ENCODE data around the gene OIP5.
"Not testable (repeated sequence)": the region's sequence is repeated elsewhere in the genome, so short reads cannot be mapped to it uniquely, and the experiment has no call there.

The OIP5 gene

GRCh38 chr15:41332194-41333025, at the start of gene OIP5, which contains the start of gene NUSAP1:
Gene OIP5 (minus strand): TSS chr15:41332591. CDS start chr15:41332561, 30 bp downstream.
Gene NUSAP1 (plus strand): TSS chr15:41332881. CDS start chr15:41332958, 77 bp downstream.
- peak; percentile 95 for DNase-seq (ENCODE audit: low read depth)

- DNase-seq (ENCODE audit: low read depth), result no peak
Observed at GRCh38 chr15:41377978-41378377, 45.6 kb upstream of the OIP5 start.

- DNase-seq (ENCODE audit: low read depth), result no peak
Observed at GRCh38 chr15:41367418-41367817, 35.0 kb upstream of the OIP5 start.

GRCh38 chr15:41354371-41354770, 22.0 kb upstream of the OIP5 start:
- no peak for DNase-seq (ENCODE audit: low read depth)

- DNase-seq (ENCODE audit: low read depth), result no peak
Observed at GRCh38 chr15:41350057-41350717, 17.8 kb upstream of the OIP5 start.

GRCh38 chr15:41347236-41347635, 14.8 kb upstream of the OIP5 start:
- no peak for DNase-seq (ENCODE audit: low read depth)

- DNase-seq (ENCODE audit: low read depth), result no peak
Observed at GRCh38 chr15:41341519-41341918, 9.1 kb upstream of the OIP5 start.

GRCh38 chr15:41340189-41340695, 7.9 kb upstream of the OIP5 start:
- DNase-seq (ENCODE audit: low read depth), result no peak

- no peak for DNase-seq (ENCODE audit: low read depth)
Observed at GRCh38 chr15:41337631-41338522, 5.5 kb upstream of the OIP5 start.

- no peak for DNase-seq (ENCODE audit: low read depth)
Observed at GRCh38 chr15:41337047-41337446, 4.7 kb upstream of the OIP5 start.

GRCh38 chr15:41336549-41336948, 4.2 kb upstream of the OIP5 start:
- DNase-seq (ENCODE audit: low read depth), result no peak

- no peak for DNase-seq (ENCODE audit: low read depth)
Observed at GRCh38 chr15:41334293-41335120, 2.1 kb upstream of the OIP5 start.

GRCh38 chr15:41333026-41333562, 703 bp upstream of the OIP5 start:
- DNase-seq (ENCODE audit: low read depth), result no peak

GRCh38 chr15:41331833-41332193, 578 bp downstream of the OIP5 start:
- DNase-seq (ENCODE audit: low read depth), result no peak

GRCh38 chr15:41331281-41331680, 1.1 kb downstream of the OIP5 start:
- DNase-seq (ENCODE audit: low read depth), result no peak

- DNase-seq (ENCODE audit: low read depth), result no peak
Observed at GRCh38 chr15:41323611-41324010, 8.8 kb downstream of the OIP5 start.

GRCh38 chr15:41320805-41321330, 11.5 kb downstream of the OIP5 start:
- not testable (repeated sequence) for DNase-seq (ENCODE audit: low read depth)

GRCh38 chr15:41309226-41309905, 23.0 kb downstream of the OIP5 start:
- no peak for DNase-seq (ENCODE audit: low read depth)

GRCh38 chr15:41307679-41308078, 24.7 kb downstream of the OIP5 start:
- DNase-seq (ENCODE audit: low read depth), result no peak

- no peak for DNase-seq (ENCODE audit: low read depth)
Observed at GRCh38 chr15:41304149-41304770, 28.1 kb downstream of the OIP5 start.

Measured in activated T-helper 1 cell treated with Interleukin-2 at 50 U/mL for 16 hours (primary cell).